Retina (tissue), 1 donor: ENCODE data around the gene ST8SIA2.

ENCODE experiments used
- DNase-seq: peaks from one replicate; pipeline ENCODE4 v3.0.0-alpha.2; 2016

ST8SIA2 gene

GRCh38 chr15:92399271-92399950 is 5.7 kb downstream of the ST8SIA2 start:
- no peak for DNase-seq

- no peak for DNase-seq
Measured at GRCh38 chr15:92400573-92400972, 6.9 kb downstream of the ST8SIA2 start.

GRCh38 chr15:92400980-92401787 is 7.5 kb downstream of the ST8SIA2 start:
- DNase-seq, result no peak

GRCh38 chr15:92402751-92403150 is 9.1 kb downstream of the ST8SIA2 start:
- no peak for DNase-seq

DNA sequence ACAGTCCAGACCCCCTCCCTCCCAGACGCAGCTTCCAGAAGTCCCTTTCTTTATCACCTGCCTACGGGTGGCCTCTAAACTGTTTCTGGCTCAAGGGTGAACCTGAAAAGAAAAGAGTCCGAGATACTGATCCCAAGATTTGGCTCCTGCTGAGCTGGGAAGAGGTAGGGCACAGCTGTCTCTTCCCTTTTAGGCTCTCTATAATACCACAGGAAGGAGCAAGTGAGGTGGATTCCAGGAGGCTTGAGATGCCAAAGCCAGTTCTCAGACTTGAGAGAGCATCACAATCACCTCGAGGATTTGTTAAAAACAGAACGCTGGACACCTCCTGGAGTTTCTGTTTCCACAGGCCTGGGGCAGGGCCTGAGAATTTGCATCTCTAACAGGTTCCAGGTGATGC is 12.3 kb downstream of the ST8SIA2 start:
- no peak for DNase-seq

- no peak for DNase-seq
Measured at GRCh38 chr15:92407321-92407720, 13.6 kb downstream of the ST8SIA2 start.

- DNase-seq, result no peak
Measured at GRCh38 chr15:92407916-92408315, 14.2 kb downstream of the ST8SIA2 start.

DNA sequence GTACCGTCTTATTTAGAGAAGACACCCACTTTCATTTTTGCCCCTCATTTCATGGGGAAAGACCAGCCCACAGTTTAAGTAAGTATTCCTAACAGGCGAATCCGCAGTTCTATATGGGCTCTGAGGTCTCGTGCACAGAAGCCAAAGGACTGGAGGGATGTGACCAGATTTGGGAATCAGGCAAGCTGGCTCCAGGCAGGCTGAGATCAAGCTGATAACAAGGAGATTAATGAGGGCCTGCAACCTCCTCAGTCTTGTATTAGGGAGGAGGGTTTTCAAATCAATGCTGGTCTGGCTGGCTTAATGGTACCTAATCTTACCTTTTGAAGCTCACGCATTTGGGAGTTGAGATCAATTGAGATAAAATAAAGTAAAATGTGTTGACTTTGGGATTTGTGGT is 15.3 kb downstream of the ST8SIA2 start:
- DNase-seq, result no peak

GRCh38 chr15:92409521-92409920 is 15.8 kb downstream of the ST8SIA2 start:
- DNase-seq, result no peak

- no peak for DNase-seq
Measured at GRCh38 chr15:92410537-92410936, 16.9 kb downstream of the ST8SIA2 start.

DNA sequence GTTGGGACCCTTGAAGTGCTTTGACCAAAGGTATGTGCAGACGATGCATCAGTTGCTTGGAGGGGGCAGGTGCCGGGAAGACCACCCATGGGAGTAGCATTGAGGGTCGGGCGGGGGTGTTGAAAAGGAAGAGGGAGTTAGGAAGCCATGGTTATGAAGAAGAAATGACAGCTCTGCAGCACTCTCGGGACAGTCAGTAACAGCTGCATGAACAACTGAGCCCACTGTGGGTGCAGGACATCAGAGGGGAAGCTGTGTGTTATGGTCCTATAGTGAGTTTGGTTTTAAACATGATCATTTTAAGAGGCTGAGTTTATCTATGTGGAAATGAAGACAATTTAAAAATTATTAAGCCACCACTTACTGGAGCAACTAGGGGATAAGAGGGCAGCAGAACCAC is 17.6 kb downstream of the ST8SIA2 start:
- DNase-seq, result no peak

GRCh38 chr15:92413510-92413909 is 19.8 kb downstream of the ST8SIA2 start:
- no peak for DNase-seq

DNA sequence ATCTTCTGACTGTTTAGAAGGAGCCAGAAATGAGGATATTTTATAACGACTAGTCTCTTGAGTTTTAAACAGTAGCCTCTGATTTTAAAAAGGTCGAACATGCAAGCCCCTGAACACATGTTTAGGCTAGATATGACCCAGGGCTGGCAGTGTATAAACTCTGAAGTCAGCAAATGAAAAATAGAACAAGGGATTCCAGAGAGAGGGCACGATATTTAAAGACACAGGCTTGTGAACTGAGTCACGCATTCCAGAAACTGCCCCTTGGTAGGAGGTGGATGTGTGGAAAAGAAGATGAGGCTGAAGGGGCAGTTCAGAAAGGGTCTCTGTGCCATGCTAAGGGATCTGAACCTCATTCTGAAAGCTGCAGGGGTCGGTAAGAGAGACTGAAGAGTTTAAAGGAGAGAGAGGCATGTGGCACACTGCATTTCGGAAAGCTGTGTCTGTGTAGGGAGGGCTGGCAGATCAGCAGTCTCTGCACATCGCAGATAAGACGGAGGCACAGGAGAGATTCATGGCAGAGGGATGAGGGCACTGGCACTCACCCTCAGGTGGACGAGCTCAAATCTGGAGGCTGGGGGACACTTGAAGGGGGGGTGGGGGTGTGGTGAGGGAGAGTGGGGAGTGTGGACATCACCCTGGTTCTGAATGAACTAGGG is 22.1 kb downstream of the ST8SIA2 start:
- no peak for DNase-seq

GRCh38 chr15:92416557-92416956 is 22.9 kb downstream of the ST8SIA2 start:
- no peak for DNase-seq

DNA sequence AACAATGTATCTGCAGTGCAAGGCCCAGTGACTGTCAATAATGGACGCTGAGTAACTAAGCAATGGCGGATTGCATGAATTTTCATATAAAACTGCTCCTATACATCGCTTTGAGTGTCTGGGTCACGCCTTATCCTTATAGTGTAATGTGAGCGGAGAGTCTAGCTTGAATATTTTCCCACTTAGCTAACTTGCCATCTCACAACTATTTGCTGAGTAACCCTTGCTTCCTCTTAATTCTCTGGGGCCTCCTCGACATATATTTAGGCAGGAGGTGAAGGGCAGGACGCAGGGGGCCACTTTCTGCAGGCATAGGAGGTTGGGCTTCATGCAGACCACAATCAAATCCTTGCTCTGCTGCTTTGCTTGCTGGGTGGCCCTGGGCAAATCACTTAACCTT is 24.0 kb downstream of the ST8SIA2 start:
- DNase-seq, result no peak

DNA sequence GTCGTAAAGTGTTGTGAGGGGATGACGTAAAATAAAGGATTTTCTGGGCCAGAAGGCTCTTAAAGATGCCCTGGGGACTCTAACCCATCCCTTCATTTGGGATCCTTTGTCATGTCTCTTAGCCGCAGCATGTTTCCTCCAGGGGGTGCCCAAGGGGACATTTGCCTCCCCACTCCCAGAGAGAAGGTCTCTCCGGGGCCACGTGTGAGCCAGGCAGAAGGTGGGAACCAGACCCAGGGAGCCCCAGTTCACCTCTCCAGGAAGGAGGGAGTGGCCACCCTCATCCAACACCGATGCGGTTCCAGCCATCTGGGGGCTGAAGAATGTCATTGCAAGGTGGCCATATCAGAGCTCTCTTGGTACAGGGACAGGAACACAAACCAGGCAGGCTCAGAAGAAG is 25.2 kb downstream of the ST8SIA2 start:
- DNase-seq, result no peak

DNA sequence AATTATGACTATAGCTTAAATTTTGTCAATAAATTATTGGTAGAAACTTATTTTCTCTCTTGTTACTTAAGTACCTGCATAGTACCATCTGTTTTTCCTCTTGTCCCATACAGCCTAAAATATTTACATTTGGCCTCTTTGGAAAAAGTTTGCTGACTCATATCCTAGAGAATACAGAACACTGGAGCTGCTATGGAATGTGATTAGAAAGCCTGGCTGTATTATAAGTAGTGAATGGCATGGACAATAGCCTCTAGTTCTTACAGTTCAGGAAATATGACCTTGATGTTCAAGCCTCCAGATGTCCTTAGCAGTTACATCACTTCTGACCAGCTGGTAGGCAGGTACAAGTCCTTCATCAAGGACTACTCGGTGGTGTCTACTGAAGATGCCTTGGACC is 28.3 kb downstream of the ST8SIA2 start:
- no peak for DNase-seq

- no peak for DNase-seq
Measured at GRCh38 chr15:92425578-92426225, 32.0 kb downstream of the ST8SIA2 start.

DNA sequence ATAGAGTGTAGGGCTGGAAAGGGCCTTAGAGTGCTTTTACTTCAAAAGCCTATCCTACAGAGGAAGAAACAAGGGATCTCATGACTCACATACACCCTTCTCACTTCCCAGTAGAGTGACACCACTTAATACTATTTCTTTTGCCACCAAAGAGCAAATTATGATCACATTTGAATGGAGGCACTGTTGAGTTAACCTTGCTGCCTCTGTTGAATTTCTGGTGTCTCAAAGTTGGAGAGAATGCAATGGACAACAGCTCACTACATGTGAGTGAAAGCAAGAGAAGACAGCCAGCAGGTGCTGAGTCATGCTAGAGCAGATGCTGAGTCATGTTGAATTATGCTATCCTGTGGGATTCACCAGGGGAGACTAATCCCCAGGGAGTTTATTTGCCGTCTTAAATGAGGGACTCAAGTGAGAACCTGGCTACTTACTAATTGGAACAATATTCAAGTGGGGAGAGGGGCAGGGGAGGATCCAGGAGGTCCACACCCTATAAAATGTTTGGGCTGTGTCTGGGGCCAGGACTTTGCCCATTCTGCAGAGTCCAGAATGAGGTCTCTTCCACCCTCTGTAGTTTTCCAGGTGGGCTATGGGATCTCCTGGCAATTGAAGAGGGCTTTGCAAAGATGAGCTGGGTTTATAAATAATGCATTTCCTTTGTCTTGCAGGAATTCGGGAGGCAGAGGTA is 35.8 kb downstream of the ST8SIA2 start:
- DNase-seq, result no peak

GRCh38 chr15:92430069-92430440 is 36.4 kb downstream of the ST8SIA2 start:
- no peak for DNase-seq

- DNase-seq, result no peak
Measured at GRCh38 chr15:92435145-92435544, 41.5 kb downstream of the ST8SIA2 start.

DNA sequence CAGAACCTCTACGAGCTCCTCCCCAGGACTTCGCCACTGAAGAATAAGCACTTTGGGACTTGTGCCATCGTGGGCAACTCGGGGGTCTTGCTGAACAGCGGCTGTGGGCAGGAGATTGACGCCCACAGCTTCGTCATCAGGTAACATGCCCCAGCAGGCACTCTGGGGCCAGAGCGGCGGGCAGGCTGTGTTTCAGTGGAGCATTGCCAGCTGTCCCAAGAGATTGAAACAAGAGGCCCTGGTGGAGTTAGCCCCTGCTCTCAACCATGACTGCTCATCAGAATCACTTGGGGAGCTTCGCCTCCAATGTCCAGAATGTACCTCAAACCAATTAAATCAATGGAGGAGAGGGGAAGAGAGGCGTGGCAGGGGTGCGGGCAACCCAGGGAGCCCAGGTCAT is 44.8 kb downstream of the ST8SIA2 start:
- no peak for DNase-seq

DNA sequence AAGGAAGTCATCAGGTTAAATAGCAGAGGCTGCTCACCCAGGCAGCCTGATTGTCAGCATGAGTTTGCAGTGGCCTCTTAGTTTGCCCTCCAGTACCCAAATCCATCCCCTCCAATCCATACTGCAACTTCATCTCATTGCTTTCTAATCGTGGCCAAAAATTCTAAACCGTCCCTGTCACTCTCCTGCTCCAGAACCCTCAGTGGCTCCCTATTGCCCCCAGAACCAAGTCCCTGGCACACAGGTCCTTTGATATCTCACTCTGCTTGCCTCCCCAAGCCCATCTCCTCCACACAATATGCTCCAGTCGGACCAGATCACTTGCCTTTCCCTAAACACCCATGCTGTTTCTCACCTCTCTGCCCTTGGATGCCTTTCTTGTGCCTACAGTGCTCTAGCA is 49.7 kb downstream of the ST8SIA2 start:
- no peak for DNase-seq
